GM12878 (cell line): ENCODE measurements around the gene CCDC17. TPM values are rescaled to one million over a fixed set of nuclear protein-coding genes. Genes with fewer than 3 reads are reported as not detected.

Experiments
- ATAC-seq: fragments of 200-7000 bp; cut with Tn5 transposase; 3 replicates; pipeline ENCODE4 v1.9.1; 2020; ENCODE audit warnings: mild to moderate bottlenecking, moderate library complexity
- BruUV-seq: library from RNA; stranded (reverse); fragments of 400-500 nt; replicated peaks from 2 replicates; lab custom pipeline; 2021; lab: Mats Ljungman, UMichigan
- CTCF ChIA-PET: fragments of 300-600 bp; sonication (Branson Sonifier 250); formaldehyde crosslinking; extraction: SDS; loops from one replicate; lab custom pipeline; 2021; ENCODE audit warnings: inconsistent platforms; lab: Yijun Ruan, JAX
- POLR2A ChIA-PET: fragments of 350-600 bp; formaldehyde crosslinking; extraction: SDS; loops from one replicate; lab custom pipeline; 2021; ENCODE audit warnings: inconsistent platforms; lab: Charles Lee
- RAD21 ChIA-PET: fragments of 300-600 bp; sonication (Branson Sonifier 250); formaldehyde crosslinking; loops from one replicate; lab custom pipeline; 2023; ENCODE audit warnings: antibody characterized with exemption; ENCODE audit not compliant: unreplicated experiment; lab: Charles Lee
- SMC1A ChIA-PET: fragments of 300-600 bp; sonication (Branson Sonifier 250); formaldehyde crosslinking; loops from one replicate; lab custom pipeline; 2023; ENCODE audit not compliant: unreplicated experiment, uncharacterized antibody; lab: Charles Lee
- DNase-seq: peaks from one replicate; pipeline ENCODE4 v3.0.0-alpha.2; 2011; ENCODE audit warnings: low read depth, low spot score
- FAIRE-seq: peaks from 3 replicates; lab custom pipeline; 2011; peaks lifted over from hg19 to GRCh38; lab: Jason Lieb, UNC
- H2AFZ ChIP-seq: 2 replicates; pipeline ENCODE4 v1.6.0; 2011; ENCODE audit warnings: low read depth, low read length, control low read depth; ENCODE audit not compliant: control insufficient read depth
- H3K27ac ChIP-seq: 2 replicates; pipeline ENCODE4 v1.5.1; 2011; ENCODE audit warnings: control low read depth; ENCODE audit not compliant: control insufficient read depth, insufficient read depth
- H3K27me3 ChIP-seq, 2 experiments: replicated peaks in 1 of 2; 2 replicates each; pipeline versions ENCODE4 v1.6.0 to v1.6.1; 2011; ENCODE audit warnings: low read length in 1 of 2; ENCODE audit not compliant: control insufficient read depth in 2 of 2, insufficient read depth in 2 of 2
- H3K36me3 ChIP-seq, 2 experiments: 2 replicates each; pipeline ENCODE4 v1.5.1; 2011; ENCODE audit warnings: low read length in 1 of 2; ENCODE audit not compliant: control insufficient read depth in 2 of 2, insufficient read depth in 2 of 2
- H3K4me1 ChIP-seq: 2 replicates; pipeline ENCODE4 v1.6.1; 2011; ENCODE audit warnings: mild to moderate bottlenecking, low read length, moderate library complexity, mixed read lengths; ENCODE audit not compliant: control insufficient read depth, insufficient read depth
- H3K4me2 ChIP-seq: 2 replicates; pipeline ENCODE4 v1.6.0; 2011; ENCODE audit warnings: control low read depth; ENCODE audit not compliant: control insufficient read depth, insufficient read depth
- H3K4me3 ChIP-seq: fragments of 200-600 bp; sonication (generic); 2 replicates; pipeline ENCODE4 v1.5.1; 2016
- H3K79me2 ChIP-seq: 2 replicates; pipeline ENCODE4 v1.6.0; 2011; ENCODE audit warnings: low read length; ENCODE audit not compliant: control insufficient read depth, insufficient read depth
- H3K9ac ChIP-seq: 2 replicates; pipeline ENCODE4 v1.8.0; 2011; ENCODE audit warnings: low read length, control low read depth, mixed read lengths; ENCODE audit not compliant: control insufficient read depth, insufficient read depth
- H3K9me3 ChIP-seq: replicated peaks from 3 replicates; pipeline ENCODE4 v1.5.1; 2011; ENCODE audit warnings: mild to moderate bottlenecking, low read length; ENCODE audit not compliant: control insufficient read depth, insufficient read depth
- H4K20me1 ChIP-seq: 2 replicates; pipeline ENCODE4 v1.6.0; 2011; ENCODE audit not compliant: control insufficient read depth, insufficient read depth
- EED ChIP-seq: sonication (generic); IDR thresholded peaks from 2 replicates; pipeline ENCODE4 v1.6.1; 2016; ENCODE audit warnings: antibody characterized with exemption, low read depth
- HDGF ChIP-seq: fragments of 450-650 bp; IDR thresholded peaks from 2 replicates; pipeline ENCODE4 v1.6.1; 2016; ENCODE audit warnings: antibody characterized with exemption
- NR2F1 ChIP-seq: fragments of 450-650 bp; conservative IDR thresholded peaks from 2 replicates; pipeline ENCODE4 v1.6.1; 2017; ENCODE audit warnings: mild to moderate bottlenecking
- PML ChIP-seq: IDR thresholded peaks from 2 replicates; pipeline ENCODE4 v1.6.1; 2012; ENCODE audit warnings: low read length, inconsistent platforms
- POLR2A ChIP-seq: IDR thresholded peaks from 2 replicates; pipeline ENCODE4 v1.6.1; 2011; ENCODE audit warnings: low read depth, mild to moderate bottlenecking, low read length
- ZBTB4 ChIP-seq: fragments of 450-650 bp; formaldehyde crosslinking; IDR thresholded peaks from 2 replicates; pipeline ENCODE4 v1.4.0; 2022; ENCODE audit warnings: mild to moderate bottlenecking, moderate library complexity
- ZNF217 ChIP-seq: fragments of 450-650 bp; IDR thresholded peaks from 2 replicates; pipeline ENCODE4 v1.6.1; 2017; ENCODE audit warnings: antibody characterized with exemption, mild to moderate bottlenecking
- ZNF592 ChIP-seq: fragments of 450-650 bp; IDR thresholded peaks from 2 replicates; pipeline ENCODE4 v1.6.1; 2017; ENCODE audit warnings: mild to moderate bottlenecking, moderate library complexity
- WGBS: methylation state at CpG from one replicate; pipeline ENCODE4 v1.1.6; 2016; ENCODE audit warnings: low lambda C conversion rate; ENCODE audit not compliant: insufficient replicate concordance, insufficient coverage; ENCODE audit errors: missing lambda C conversion rate; 5-methylcytosine and 5-hydroxymethylcytosine counted together
- in situ Hi-C: fragments of 300-500 bp; cut with MboI; formaldehyde crosslinking; loops from 9 replicates; pipeline ENCODE4 v1.14.3; 2018; ENCODE audit warnings: mixed read lengths
- intact Hi-C: fragments of 100-400 bp; cut with micrococcal nuclease; formaldehyde crosslinking; loops from one replicate; pipeline ENCODE4 v1.14.2; 2022; ENCODE audit not compliant: unreplicated experiment
- polyA plus RNA-seq, 11 experiments: library from polyadenylated mRNA; depleted of rRNA in 4 of 11; unstranded in 6 of 11; stranded (reverse) in 5 of 11; fragments of >200 nt; fragmentation: Nextera tagmentation in 4 of 11; fragmentation: Illumina TruSeq in 1 of 11; extraction: Ambion mirVana in 4 of 11; extraction: Trizol in 1 of 11; gene quantifications; 1 replicate in 1 of 11; 2 replicates in 10 of 11; pipeline versions ENCODE4 v1.2.1 to v1.2.3, GENCODE V29; 2011 to 2016; ENCODE audit warnings: inconsistent platforms in 2 of 11, missing spikeins in 2 of 11, low read depth in 1 of 11
- total RNA-seq, 4 experiments: library from RNA; depleted of rRNA in 3 of 4; stranded (reverse); fragments of >200 nt in 3 of 4; fragmentation: Illumina TruSeq in 1 of 4; extraction: Trizol in 1 of 4; gene quantifications; 2 replicates each; pipeline versions ENCODE4 v1.2.1 to v1.2.3, GENCODE V29; 2013 to 2021

The CCDC17 gene
- total and polyA plus RNA-seq, 10 of the 15 experiments (the other 5 are each of a cell fraction or from before 2014, with no cell fraction given), result 0.15 to 1.9 (median 0.69) TPM

- no peak for DNase-seq
- Histone ChIP-seq H3K36me3 (peaks cover 8 to 15% of the 10 kb centered on the region in 2 experiments), H4K20me1 (no peaks in the 10 kb centered on the region; the same call in 1 of the 2 replicates), H3K27ac (no peak overlapping the region), H3K27me3 (no peaks in the 10 kb centered on the region), H3K4me3 (no peak overlapping the region), H3K4me2 (no peak overlapping the region), H3K9ac (no peak overlapping the region), H3K79me2 (no peaks in the 10 kb centered on the region), H3K4me1 (no peaks in the 10 kb centered on the region), H3K9me3 (no peaks in the 10 kb centered on the region), H2AFZ (no peak overlapping the region)
- ChIA-PET POLR2A (no interaction called here), RAD21 (no interaction called here), SMC1A (no interaction called here), CTCF (no interaction called here)
- no TSS peak for BruUV-seq
- no peak for FAIRE-seq
- TF ChIP-seq EED (no peak), NR2F1 (peak; percentile 3; the same call in 1 of the 2 replicates), PML (0 out of 2 replicates have a peak, but pooled peaks have one; percentile 16), HDGF (no peak), ZNF592 (no peak), ZNF217 (no peak), POLR2A (no peak; the same call in 1 of the 2 replicates), ZBTB4 (CRISPR knock-in tag) (no peak)
- 96% methylated on average over 53 of the region's 78 CpGs for WGBS
- in situ Hi-C loops, result no loop called here
- intact Hi-C loops, result loop anchor here (10.0 kb wide), 1 partner anchor 262 kb away; no protein-coding TSS in a partner anchor
- no peak for ATAC-seq
These were observed 1.1 kb downstream of the CCDC17 start for GRCh38 chr1:45622524-45623394.
